Measurements from ENCODE around the gene UBASH3B.

UBASH3B gene

DNA sequence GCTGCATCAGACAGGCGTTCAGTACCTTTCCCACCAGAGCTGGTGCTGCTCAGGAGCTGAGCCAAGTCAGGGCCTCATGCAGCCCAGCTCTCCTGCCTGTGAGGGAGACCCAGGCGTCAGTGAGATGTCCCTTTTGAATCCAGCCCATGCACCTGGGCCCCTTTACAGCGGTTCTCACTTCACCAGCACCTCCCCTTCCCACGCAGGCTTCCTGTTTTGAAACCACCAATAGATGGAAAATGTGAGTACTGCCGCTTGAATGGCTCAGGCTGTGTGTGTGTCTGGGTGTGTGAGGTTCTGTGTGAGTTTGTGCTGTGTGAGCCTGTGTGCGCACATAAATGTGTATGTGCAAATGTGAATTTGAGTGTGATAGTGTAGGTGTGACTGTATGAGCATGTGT, 88.4 kb downstream of the UBASH3B start:
- DNase-seq (ENCODE audit: low read depth): no peak
- TF ChIP-seq, protein P1, sequence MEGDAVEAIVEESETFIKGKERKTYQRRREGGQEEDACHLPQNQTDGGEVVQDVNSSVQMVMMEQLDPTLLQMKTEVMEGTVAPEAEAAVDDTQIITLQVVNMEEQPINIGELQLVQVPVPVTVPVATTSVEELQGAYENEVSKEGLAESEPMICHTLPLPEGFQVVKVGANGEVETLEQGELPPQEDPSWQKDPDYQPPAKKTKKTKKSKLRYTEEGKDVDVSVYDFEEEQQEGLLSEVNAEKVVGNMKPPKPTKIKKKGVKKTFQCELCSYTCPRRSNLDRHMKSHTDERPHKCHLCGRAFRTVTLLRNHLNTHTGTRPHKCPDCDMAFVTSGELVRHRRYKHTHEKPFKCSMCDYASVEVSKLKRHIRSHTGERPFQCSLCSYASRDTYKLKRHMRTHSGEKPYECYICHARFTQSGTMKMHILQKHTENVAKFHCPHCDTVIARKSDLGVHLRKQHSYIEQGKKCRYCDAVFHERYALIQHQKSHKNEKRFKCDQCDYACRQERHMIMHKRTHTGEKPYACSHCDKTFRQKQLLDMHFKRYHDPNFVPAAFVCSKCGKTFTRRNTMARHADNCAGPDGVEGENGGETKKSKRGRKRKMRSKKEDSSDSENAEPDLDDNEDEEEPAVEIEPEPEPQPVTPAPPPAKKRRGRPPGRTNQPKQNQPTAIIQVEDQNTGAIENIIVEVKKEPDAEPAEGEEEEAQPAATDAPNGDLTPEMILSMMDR (conservative IDR thresholded peaks at IDR 0.05; ENCODE audit: control insufficient read depth, insufficient read depth, low read depth, low read length): no peak
- H3K4me3 ChIP-seq (ENCODE audit: control insufficient read depth, low read depth, low read length): no peak overlapping the region

DNA sequence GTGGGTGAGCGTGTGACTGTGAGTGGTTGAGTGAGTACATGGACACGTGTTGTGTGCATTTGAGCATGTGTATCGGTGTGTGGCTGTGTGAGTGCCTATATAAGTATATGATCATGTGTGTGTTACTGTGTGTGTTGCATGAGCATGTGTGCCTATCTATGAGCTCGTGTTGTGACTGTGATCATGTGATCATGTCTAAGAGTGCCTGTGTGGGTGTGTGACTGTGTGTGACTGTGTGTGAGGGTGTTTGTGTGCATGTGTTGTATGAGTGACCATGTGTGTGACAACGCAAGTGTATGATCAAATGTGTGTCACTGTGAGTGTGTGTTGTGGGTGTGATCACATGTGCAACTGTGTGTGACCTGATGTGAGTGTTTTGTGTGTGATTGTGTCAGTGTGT, 88.8 kb downstream of the UBASH3B start:
- TF ChIP-seq, protein P1 (conservative IDR thresholded peaks at IDR 0.05; ENCODE audit: control insufficient read depth, insufficient read depth, low read depth, low read length): no peak
- no peak overlapping the region for H3K4me3 ChIP-seq (ENCODE audit: control insufficient read depth, low read depth, low read length)
- no peak for DNase-seq (ENCODE audit: low read depth)

DNA sequence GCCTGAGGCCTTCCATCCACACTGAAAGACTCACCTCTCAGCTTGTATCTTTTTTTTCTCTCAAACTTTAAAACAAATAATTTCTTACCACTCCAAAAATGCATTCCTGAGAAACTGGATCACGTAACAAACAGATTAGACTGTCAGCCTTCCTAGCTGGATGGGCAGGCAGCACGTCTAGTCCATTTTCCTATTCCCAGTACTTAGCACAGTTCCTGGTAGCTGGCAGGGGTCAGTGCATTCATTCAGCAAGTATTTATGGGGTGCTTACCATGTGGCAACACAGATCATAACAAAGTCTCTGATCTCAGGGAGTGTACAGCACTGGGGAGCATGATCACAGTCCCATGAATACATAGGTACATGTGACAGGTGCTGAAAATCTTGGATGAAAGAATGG, 89.6 kb downstream of the UBASH3B start:
- TF ChIP-seq, protein P1 (conservative IDR thresholded peaks at IDR 0.05; ENCODE audit: control insufficient read depth, insufficient read depth, low read depth, low read length): no peak
- DNase-seq (ENCODE audit: low read depth): no peak
- H3K4me3 ChIP-seq (ENCODE audit: control insufficient read depth, low read depth, low read length): no peak overlapping the region

DNA sequence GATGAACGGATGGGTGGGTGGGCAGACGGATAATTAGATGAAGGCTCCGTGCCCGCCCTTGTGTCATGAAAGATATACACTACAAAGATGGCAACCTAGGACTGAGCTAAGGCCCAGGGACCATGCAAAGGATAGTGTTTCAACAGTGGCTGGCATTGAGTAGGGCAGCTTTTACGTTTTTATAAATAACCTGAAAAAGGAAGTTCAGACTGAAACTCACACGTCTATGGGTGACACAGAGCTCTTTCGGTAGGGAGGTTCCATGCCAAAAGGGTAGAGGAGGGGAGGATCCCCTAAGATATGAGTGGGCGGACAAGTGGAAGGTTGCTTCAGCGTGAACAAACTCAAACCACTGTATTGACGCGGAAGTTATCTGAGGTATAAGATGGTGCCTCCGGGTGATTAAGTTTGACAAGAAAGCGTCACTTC, 90.5 kb downstream of the UBASH3B start:
- no peak overlapping the region for H3K4me3 ChIP-seq (ENCODE audit: control insufficient read depth, low read depth, low read length)
- TF ChIP-seq, protein P1 (conservative IDR thresholded peaks at IDR 0.05; ENCODE audit: control insufficient read depth, insufficient read depth, low read depth, low read length): no peak
- no peak for DNase-seq (ENCODE audit: low read depth)

DNA sequence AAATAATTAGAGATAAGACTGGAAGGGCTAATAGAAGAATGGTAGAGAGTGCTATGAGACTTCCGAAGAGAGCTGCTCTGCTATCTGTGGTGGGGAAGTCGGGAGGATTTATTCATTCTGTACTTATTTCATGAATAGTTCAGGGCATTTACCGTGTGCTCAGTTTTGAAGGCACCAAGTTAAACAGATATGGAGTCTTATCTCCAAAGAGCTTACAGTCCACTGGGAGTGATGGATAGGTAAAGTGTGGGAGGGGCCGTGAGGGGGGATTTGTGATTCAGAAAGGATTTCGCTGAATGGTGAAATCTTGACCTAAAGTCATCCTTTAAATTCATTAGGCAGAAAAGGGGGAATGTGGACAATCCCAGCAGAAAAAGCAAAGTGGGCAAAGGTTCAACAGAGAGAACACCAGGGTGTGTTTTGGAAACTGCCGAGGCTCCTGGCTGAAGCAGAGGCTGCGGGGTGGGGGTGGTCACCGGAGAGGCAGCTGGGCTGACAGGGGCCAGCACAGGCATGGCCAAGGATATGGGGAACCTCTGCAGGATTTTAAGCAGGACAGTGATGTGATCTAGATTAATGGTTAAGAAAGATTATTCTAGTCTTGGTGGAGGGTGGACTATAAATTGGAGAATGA, 91.2 kb downstream of the UBASH3B start:
- TF ChIP-seq, protein P1 (conservative IDR thresholded peaks at IDR 0.05; ENCODE audit: control insufficient read depth, insufficient read depth, low read depth, low read length): no peak
- DNase-seq (ENCODE audit: low read depth): no peak
- H3K4me3 ChIP-seq (ENCODE audit: control insufficient read depth, low read depth, low read length): no peak overlapping the region

DNA sequence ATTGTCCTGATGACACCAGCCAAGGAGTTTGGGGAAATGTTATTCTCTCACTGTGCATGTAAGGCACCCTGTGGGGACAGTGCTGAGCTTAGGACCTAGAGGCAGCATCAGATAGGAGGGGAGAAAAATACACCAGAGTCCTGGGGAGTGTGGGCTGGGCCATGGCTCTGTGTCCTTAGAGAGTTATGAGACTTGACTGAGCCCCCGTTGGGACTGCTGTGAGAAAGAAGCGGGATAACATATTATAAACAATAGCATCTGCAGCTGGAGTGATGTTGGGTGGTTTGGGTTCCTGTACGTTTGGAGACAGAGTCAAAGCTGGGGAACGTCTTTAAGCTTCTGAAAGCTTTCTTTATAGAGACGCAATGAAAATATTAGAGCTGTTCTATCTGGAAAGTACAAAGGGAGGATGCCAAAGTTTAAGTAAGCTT, 91.8 kb downstream of the UBASH3B start:
- no peak for DNase-seq (ENCODE audit: low read depth)
- TF ChIP-seq, protein P1 (conservative IDR thresholded peaks at IDR 0.05; ENCODE audit: control insufficient read depth, insufficient read depth, low read depth, low read length): no peak
- H3K4me3 ChIP-seq (ENCODE audit: control insufficient read depth, low read depth, low read length): no peak overlapping the region
